ENCODE data around the gene ZNF774. TPM values are rescaled to one million over a fixed set of nuclear protein-coding genes. Genes with fewer than 3 reads are reported as not detected.
A peak's percentile ranks its signal among the peaks of the same experiment; 100 is the strongest.

ZNF774 gene
- total and polyA plus RNA-seq, 2 of the 13 experiments (the other 11 are each of a cell fraction or from before 2014, with no cell fraction given): 0.59 to 1.4 TPM

DNA sequence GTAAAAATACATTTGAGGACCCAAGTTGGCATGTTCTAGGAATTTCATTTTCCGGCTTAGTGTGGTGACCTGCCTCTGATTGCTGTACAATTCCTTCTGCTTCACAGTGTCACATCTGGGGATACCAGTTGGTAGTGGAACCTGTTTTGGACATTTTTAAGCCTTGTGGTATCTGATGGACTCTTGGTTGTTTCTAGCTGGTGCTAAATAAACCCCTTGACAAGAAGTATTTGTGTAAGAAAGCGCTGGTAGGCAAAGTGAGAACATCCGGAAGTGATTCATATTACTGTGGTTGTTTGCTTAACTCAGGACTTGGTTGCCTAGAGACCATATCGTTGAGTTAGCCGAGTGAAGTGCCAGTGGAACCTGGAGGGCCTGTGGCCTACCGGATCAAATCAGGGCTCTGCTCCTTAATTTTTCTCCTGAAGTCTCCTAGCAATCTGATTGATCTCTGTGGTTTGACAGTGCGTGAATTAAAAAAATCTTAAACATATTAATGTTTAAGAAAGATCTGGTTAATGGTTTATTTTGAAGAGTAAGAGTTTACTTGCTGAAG, 48.8 kb downstream of the ZNF774 start (continued):
- TF ChIP-seq ZNF253 (CRISPR knock-in tag; IDR thresholded peaks at IDR 0.05; ENCODE audit: borderline replicate concordance): no peak
- TF ChIP-seq, protein P1, sequence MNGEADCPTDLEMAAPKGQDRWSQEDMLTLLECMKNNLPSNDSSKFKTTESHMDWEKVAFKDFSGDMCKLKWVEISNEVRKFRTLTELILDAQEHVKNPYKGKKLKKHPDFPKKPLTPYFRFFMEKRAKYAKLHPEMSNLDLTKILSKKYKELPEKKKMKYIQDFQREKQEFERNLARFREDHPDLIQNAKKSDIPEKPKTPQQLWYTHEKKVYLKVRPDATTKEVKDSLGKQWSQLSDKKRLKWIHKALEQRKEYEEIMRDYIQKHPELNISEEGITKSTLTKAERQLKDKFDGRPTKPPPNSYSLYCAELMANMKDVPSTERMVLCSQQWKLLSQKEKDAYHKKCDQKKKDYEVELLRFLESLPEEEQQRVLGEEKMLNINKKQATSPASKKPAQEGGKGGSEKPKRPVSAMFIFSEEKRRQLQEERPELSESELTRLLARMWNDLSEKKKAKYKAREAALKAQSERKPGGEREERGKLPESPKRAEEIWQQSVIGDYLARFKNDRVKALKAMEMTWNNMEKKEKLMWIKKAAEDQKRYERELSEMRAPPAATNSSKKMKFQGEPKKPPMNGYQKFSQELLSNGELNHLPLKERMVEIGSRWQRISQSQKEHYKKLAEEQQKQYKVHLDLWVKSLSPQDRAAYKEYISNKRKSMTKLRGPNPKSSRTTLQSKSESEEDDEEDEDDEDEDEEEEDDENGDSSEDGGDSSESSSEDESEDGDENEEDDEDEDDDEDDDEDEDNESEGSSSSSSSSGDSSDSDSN (CRISPR knock-in tag; IDR thresholded peaks at IDR 0.05): no peak
- no peak for TF ChIP-seq TFAP4 (IDR thresholded peaks at IDR 0.05; ENCODE audit: borderline replicate concordance, low read depth)
- TF ChIP-seq, protein P2, sequence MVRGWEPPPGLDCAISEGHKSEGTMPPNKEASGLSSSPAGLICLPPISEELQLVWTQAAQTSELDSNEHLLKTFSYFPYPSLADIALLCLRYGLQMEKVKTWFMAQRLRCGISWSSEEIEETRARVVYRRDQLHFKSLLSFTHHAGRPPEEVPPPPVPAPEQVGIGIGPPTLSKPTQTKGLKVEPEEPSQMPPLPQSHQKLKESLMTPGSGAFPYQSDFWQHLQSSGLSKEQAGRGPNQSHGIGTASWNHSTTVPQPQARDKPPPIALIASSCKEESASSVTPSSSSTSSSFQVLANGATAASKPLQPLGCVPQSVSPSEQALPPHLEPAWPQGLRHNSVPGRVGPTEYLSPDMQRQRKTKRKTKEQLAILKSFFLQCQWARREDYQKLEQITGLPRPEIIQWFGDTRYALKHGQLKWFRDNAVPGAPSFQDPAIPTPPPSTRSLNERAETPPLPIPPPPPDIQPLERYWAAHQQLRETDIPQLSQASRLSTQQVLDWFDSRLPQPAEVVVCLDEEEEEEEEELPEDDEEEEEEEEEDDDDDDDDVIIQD (CRISPR knock-in tag; IDR thresholded peaks at IDR 0.05; ENCODE audit: low read depth): no peak; the same call in 1 of the 2 replicates
- TF ChIP-seq, protein P3, sequence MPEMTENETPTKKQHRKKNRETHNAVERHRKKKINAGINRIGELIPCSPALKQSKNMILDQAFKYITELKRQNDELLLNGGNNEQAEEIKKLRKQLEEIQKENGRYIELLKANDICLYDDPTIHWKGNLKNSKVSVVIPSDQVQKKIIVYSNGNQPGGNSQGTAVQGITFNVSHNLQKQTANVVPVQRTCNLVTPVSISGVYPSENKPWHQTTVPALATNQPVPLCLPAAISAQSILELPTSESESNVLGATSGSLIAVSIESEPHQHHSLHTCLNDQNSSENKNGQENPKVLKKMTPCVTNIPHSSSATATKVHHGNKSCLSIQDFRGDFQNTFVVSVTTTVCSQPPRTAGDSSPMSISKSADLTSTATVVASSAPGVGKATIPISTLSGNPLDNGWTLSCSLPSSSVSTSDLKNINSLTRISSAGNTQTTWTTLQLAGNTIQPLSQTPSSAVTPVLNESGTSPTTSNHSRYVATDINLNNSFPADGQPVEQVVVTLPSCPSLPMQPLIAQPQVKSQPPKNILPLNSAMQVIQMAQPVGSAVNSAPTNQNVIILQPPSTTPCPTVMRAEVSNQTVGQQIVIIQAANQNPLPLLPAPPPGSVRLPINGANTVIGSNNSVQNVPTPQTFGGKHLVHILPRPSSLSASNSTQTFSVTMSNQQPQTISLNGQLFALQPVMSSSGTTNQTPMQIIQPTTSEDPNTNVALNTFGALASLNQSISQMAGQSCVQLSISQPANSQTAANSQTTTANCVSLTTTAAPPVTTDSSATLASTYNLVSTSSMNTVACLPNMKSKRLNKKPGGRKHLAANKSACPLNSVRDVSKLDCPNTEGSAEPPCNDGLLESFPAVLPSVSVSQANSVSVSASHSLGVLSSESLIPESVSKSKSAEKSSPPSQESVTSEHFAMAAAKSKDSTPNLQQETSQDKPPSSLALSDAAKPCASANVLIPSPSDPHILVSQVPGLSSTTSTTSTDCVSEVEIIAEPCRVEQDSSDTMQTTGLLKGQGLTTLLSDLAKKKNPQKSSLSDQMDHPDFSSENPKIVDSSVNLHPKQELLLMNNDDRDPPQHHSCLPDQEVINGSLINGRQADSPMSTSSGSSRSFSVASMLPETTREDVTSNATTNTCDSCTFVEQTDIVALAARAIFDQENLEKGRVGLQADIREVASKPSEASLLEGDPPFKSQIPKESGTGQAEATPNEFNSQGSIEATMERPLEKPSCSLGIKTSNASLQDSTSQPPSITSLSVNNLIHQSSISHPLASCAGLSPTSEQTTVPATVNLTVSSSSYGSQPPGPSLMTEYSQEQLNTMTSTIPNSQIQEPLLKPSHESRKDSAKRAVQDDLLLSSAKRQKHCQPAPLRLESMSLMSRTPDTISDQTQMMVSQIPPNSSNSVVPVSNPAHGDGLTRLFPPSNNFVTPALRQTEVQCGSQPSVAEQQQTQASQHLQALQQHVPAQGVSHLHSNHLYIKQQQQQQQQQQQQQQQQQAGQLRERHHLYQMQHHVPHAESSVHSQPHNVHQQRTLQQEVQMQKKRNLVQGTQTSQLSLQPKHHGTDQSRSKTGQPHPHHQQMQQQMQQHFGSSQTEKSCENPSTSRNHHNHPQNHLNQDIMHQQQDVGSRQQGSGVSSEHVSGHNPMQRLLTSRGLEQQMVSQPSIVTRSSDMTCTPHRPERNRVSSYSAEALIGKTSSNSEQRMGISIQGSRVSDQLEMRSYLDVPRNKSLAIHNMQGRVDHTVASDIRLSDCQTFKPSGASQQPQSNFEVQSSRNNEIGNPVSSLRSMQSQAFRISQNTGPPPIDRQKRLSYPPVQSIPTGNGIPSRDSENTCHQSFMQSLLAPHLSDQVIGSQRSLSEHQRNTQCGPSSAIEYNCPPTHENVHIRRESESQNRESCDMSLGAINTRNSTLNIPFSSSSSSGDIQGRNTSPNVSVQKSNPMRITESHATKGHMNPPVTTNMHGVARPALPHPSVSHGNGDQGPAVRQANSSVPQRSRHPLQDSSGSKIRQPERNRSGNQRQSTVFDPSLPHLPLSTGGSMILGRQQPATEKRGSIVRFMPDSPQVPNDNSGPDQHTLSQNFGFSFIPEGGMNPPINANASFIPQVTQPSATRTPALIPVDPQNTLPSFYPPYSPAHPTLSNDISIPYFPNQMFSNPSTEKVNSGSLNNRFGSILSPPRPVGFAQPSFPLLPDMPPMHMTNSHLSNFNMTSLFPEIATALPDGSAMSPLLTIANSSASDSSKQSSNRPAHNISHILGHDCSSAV (CRISPR knock-in tag; IDR thresholded peaks at IDR 0.05; ENCODE audit: borderline replicate concordance): no peak
- TF ChIP-seq ZNF44 (CRISPR knock-in tag; IDR thresholded peaks at IDR 0.05): no peak
- TF ChIP-seq PHF20 (CRISPR knock-in tag; IDR thresholded peaks at IDR 0.05): no peak
- TF ChIP-seq, protein P4, sequence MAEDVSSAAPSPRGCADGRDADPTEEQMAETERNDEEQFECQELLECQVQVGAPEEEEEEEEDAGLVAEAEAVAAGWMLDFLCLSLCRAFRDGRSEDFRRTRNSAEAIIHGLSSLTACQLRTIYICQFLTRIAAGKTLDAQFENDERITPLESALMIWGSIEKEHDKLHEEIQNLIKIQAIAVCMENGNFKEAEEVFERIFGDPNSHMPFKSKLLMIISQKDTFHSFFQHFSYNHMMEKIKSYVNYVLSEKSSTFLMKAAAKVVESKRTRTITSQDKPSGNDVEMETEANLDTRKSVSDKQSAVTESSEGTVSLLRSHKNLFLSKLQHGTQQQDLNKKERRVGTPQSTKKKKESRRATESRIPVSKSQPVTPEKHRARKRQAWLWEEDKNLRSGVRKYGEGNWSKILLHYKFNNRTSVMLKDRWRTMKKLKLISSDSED (CRISPR knock-in tag; IDR thresholded peaks at IDR 0.05): no peak
- TF ChIP-seq MEIS1 (CRISPR knock-in tag; IDR thresholded peaks at IDR 0.05; ENCODE audit: borderline replicate concordance): no peak
- peak; percentile 62 for TF ChIP-seq ZFY (CRISPR knock-in tag; IDR thresholded peaks at IDR 0.05)
- TF ChIP-seq CEBPB (IDR thresholded peaks at IDR 0.05; ENCODE audit: borderline replicate concordance, low read depth, low read length): peak; percentile 56; the same call in 1 of the 2 replicates
- TF ChIP-seq ZNF382 (CRISPR knock-in tag; IDR thresholded peaks at IDR 0.05; ENCODE audit: borderline replicate concordance): no peak
- TF ChIP-seq ZNF496 (CRISPR knock-in tag; IDR thresholded peaks at IDR 0.05; ENCODE audit: insufficient replicate concordance): no peak
- TF ChIP-seq TEAD3 (CRISPR knock-in tag; optimal IDR thresholded peaks at IDR 0.05; ENCODE audit: borderline replicate concordance): peak; percentile 53
- peak; percentile 38; the same call in 1 of the 2 replicates for TF ChIP-seq KMT2B (CRISPR knock-in tag; IDR thresholded peaks at IDR 0.05)
